Measurements from ENCODE around the gene SYPL1.

The SYPL1 gene

DNA sequence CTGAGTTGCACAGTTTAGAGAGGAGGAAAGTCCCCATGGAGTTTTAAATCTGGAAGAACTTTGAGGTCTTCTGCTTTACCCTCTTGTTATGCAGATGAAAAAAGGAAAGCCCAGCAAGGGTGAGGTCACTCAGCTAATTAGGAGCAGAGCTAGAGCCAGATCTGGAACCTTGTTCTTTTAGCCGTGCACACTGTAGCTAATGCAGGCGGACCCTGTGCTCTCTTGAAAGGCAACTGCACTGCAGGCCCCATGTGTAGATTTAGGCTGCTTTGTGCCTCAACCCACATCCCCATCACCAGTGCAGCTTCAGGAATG, 63.4 kb downstream of the SYPL1 start:
- DNase-seq = no peak

DNA sequence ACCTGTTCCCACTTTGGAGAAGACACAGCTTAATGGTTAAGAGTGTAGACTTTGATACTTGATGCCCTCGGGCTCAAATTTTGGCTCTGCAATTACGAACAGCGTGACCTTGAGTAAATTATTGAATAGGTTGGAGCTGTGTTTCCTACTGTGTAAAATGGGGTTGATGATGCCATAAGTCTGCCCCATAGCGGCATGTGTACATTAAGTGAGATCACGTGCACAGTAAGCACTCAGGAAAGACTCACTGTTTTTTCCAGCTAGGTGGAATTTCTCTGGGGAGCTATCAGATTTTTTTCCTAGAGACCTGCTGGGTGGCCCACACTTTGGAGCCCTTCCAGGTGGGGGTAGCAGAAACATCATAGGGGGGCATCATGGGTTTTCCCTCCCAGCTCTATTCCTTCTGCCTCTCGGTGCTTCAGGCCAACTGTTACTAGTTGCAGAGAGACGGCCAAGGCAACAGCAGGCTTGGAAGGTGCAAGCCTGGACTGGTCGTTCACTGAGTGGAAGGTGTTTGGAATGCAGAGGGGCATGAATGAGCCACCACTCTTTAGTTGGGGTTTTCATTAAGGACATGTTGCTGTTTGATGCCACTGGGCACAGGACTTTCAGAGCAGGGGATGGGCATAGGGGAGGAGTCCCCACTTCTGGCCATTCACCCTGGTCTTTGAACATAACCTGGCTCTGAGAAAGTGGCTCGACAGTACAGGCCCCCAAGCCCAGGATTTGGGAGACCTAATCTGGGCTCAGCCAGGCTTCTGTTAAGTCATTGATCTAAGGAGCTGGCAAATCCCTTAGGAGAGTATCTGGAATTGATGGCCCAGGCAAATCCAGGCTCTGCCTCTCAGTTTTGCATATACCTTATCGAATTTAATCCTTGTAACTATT, 64.0 kb downstream of the SYPL1 start:
- DNase-seq = no peak

DNA sequence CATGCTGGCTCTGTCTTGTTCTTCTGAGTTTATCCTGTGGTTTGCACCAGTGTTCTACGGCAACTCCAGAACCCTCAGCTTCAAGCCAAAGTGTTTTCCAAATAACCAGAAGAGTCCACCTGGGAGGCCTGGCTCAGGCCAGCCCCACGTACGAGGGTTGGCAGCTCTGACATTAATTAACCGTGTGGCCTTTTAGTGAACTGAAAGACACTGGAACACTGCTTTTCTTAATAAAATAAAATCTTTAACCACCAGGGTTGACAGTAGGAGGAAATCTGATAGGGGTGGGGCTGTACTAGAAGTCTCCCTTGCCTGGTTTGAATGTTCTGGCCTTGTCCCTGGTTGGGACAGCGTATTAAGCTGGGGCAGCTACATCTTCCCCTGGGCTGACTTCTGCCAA, 64.9 kb downstream of the SYPL1 start:
- DNase-seq = no peak

DNA sequence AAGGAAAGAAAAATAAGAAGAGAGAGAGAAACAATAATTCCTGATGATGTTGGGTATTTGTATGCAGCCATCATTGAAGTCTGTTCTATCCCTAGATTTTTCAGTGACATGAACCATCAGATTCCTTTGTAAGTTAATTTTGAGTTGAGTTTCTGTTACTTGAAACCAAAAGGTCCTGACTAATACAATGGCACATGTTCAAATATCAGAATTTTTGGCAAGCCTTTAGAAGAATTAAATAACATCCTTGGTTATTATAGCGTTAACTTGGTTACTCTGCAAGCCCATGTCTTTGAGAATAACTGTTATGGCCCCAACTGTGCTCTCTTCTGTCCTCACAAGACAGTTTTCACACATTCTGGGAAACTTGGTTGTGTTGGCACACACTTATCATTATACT, 66.5 kb downstream of the SYPL1 start:
- DNase-seq = no peak

DNA sequence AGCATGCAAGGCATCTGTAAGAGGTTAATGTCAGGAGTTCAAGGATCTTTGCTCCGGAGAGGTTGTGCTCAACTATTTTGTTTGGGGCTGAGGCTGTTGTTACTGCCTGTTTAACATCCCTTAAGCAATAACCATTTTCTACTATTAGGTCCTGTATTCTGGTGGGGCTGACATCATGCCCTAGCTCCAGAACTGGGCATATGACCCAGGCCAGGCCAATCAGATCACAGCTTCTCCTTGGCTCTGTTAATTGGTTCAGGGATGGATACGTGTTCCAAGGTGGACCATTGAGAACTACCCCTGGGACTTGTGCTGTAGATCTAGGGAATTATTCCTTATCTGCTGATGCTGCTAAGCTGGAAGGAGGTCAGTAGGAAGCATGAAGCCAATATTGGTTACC, 67.0 kb downstream of the SYPL1 start:
- DNase-seq = no peak

DNA sequence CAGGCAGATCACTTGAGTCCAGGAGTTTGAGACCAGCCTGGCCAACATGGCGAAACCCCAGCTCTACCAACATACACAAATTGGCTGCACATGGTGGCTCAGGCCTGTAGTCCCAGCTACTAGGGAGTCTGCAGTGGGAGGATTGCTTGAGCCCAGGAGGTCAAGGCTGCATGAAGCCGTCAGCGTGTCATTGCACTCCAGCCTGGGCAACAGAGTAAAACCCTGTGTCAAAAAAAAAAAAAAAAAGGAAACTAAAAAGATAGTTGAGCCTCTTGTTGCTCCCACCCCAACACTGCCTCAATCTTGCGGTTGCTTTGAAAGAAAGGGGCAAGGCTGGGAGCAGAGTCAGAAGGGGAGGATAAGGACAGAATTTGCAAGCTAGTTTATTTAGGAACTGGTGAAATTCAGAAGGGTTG, 69.9 kb downstream of the SYPL1 start:
- DNase-seq = no peak

DNA sequence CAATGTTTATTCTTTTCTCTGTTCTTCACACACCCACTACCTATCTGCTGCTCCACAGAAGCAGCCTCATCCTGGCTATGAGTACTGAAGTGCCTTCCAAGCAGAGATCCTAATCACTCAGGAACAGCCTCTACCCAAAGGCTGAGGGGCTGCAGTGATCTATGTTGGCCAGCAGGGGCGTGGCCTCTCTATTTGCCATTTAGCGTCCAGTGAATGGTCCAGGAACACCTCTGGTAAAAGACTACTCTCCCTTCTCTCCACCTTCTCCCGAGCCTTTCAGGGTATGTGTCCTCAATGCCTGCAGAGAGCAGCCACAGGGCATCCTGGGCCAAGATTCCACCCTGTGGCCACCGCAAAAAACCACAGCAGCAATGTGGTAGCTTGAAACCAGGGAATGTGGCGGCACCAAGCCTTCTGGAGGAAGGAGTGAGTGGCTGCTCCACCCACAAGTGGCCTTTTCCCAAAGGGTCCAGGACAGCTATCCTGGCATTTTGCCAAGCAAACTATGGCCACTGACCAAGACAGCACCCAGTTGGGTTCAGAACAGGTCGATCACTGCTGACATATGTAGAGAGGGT, 70.9 kb downstream of the SYPL1 start:
- DNase-seq = no peak

All from amniotic stem cell (primary cell).